Activated CD8-positive, alpha-beta memory T cell treated with anti-CD3 and anti-CD28 coated beads, Interleukin-2, amount 50 U/mL, for 48 hours (primary cell): ENCODE results near the gene ZNF669.
A peak's percentile ranks its signal among the peaks of the same experiment; 100 is the strongest.

Source experiments
- DNase-seq: peaks from one replicate; pipeline ENCODE4 v3.0.0-alpha.2; 2020

Gene ZNF669

DNA sequence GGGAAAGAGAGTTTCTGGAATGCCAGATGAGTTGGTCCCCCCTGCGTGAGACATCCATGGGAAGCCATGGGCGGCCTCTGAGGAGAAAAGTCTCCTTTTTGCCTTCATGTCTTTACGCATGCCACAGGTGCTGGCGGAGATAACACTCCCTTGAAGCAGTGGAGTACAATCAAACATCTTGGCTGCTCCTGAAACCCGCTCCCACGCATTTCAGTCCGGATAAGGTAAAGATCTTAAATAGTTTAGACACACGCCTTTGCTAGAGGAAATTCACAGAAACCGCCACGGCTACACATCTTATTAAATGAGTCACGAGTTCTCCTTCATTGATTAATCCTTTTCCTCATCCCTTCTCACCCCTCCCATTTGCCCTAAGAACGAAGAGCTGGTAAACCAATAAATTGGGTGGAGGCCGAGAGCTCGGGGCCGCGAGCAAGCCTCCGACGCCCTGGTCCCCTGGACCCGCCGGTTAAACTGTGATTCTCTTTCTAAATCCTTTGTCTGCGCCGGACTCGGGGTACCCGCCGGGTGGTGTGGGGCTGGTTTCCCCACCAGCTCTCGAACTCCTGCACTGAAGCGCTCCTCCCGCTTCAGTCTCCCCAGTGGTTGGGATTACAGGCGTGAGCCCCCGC lies 6.6 kb upstream of the ZNF669 start:
- DNase-seq = peak; percentile 59

- peak; percentile 38 for DNase-seq
These were observed 3.5 kb upstream of the ZNF669 start for GRCh38 chr1:247107694-247108093.

DNA sequence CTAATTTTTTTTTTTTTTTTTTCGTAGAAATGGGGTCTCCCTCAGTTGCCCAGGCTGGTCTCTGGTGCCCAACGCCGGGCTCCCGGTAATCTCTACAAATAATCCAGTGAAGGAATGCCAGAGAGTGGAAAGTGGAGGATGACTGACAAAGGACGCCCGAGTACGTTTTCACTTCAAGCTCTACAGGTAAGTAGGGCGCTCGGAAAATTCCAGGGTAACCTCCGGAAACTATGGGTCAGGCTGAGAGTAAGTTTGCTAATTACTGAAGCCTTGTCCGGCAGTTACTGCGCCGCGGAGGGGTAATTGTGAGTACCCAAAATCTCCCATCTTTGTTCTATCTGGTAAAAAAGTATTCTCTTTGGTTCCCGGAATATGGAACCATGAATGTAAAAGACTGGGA lies 1.8 kb upstream of the ZNF669 start:
- no peak for DNase-seq

DNA sequence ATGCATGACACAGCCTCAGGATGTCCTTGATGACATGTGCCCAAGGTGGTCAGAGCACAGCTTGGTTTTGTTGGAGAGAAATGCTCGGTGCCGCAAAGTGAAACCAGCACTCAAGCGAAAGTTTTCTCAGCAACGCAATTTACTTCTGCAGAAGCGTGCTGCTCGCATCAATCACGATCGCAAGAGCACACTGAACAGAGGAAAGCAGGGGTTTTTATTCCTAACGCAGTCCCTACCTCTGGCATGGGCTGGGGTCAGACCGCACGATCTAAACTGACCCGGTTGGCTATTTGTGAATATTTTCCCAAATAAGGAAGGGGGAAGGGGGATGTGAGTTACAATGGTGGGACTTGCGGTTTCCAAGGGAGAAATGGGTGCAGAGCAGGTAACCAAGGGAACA lies 809 bp upstream of the ZNF669 start:
- no peak for DNase-seq

GRCh38 chr1:247102381-247102780 lies 1.8 kb downstream of the ZNF669 start:
- DNase-seq = no peak

- no peak for DNase-seq
These were observed 3.4 kb downstream of the ZNF669 start for GRCh38 chr1:247100676-247101279.

DNA sequence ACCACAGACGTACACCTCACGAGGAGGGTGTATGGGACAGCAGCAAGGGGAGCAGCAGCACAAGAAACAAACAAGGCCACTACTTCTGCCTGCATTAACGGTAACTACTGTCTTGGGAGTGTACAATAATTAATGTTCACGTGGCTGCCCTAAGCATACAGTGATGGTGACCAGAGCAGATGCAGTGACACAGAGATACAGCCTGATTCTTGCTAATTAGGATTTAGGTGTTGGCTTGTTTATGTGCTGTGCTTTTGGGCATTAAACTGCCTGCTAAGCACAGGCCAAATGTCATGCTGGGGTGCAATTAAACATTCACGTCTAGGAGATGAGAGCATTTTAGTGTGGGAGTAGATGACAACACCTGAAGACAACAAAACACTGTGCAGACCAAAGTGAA lies 7.2 kb downstream of the ZNF669 start:
- DNase-seq = no peak

GRCh38 chr1:247096544-247096943 lies 7.6 kb downstream of the ZNF669 start:
- DNase-seq = no peak

GRCh38 chr1:247096112-247096511 lies 8.0 kb downstream of the ZNF669 start:
- DNase-seq = no peak

GRCh38 chr1:247090455-247090854 lies 13.7 kb downstream of the ZNF669 start:
- DNase-seq = no peak

- no peak for DNase-seq
These were observed 14.4 kb downstream of the ZNF669 start for GRCh38 chr1:247089616-247090375.

- DNase-seq = no peak
These were observed 15.2 kb downstream of the ZNF669 start for GRCh38 chr1:247088967-247089366.

GRCh38 chr1:247087256-247087655 lies 16.9 kb downstream of the ZNF669 start:
- DNase-seq = no peak

GRCh38 chr1:247085310-247085709 lies 18.8 kb downstream of the ZNF669 start:
- no peak for DNase-seq

GRCh38 chr1:247084771-247085170 lies 19.4 kb downstream of the ZNF669 start:
- no peak for DNase-seq

DNA sequence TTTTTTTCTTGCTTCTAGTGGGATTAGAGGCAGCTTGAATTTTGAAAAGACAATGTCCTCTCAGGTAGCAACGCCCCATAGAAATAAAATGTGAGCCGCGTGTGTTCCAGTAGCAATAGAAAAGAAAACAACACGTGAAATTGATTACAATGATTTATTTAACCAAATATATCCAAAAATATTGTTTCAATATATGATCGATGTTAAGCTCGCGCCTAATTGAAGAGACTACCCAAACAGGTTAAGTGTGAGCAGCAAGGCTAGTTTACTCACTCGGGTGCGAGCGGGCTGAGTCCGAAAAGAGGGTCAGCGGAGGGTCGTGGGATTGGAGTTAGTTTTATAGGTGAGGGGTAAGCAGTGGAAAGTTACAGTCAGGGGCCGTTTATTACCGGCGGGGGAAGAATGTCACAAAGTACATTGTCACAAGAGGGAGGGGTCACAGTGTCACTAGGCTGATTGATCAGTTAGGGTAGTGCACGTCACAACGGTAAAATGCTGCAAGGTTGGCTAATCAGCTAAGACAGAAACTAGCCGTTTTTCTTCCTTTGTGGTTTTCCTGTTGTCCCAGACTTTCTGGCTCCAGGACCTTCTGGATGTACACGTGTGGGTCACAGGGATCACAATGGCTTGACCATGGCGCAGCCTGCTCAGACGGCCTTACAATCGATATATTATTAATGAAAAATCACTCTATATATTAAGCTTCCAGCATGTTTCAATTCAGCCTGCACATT lies 24.8 kb downstream of the ZNF669 start:
- no peak for DNase-seq

DNA sequence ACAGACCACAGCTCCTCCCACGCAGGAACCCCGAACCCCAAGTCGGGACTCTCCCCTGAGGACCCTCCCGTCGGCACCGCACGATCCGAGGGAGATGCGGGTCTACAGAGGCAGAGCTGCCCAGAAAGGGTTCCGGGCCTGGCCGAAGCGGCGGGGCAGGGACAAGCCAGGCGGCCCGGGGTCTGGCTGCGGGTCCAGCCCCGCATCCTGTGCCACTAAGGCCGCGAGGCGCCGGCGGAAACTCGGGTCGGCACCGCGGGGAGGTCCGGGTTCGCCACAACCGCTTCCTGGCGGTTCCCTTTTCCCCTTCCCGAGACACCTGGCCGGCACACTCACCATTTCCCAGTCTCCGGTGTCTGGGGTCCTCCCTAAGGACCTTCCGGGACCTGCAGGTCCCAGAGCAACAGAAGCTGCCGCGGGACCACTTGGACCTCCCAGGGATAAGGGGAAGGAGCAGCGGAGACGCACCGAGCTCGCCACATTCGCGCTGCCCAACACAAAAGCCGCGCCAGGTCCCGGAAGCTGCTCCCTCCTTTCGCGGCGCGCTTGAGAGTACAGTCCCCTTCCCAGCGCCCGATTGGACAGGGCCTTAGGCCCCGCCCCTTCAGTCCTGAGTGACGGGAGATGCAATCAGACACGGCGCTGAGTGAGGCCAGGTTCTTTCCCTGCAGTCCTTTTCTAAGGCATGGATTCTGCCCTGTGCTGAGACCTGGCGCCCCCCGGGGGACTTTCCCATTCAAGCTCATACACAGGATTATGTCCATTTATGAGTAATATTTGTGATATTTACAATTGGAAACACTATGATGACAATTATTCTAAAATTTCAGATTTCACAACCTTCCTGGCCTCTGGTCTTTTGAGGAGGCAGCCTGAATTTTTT lies 25.7 kb downstream of the ZNF669 start, which contains the start of gene ZNF670:
Gene ZNF670, minus strand, starts transcription at position 554 of the 883 bp plus-strand sequence. Its CDS starts 215 bp downstream, at position 339.
- peak; percentile 93 for DNase-seq

- no peak for DNase-seq
These were observed 26.3 kb downstream of the ZNF669 start for GRCh38 chr1:247077876-247078257.

- no peak for DNase-seq
These were observed 26.9 kb downstream of the ZNF669 start for GRCh38 chr1:247077213-247077612.

DNA sequence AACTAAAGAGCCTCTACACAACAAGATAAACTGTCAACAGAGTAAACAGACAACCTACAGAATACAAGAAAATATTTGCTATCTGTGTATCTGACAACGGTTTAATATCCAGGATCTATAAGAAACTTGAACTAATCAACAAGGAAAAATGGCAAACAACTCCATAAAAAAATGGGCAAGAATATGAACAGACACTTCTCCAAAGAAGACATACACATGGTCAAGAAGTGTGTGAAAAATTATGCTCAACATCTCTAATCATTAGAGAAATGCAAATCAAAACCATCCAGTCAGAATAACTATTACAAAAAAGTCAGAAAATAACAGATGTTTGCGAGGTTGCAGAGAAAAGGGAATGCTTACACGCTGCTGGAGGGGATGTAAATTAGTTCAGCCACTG lies 33.5 kb downstream of the ZNF669 start:
- no peak for DNase-seq

- no peak for DNase-seq
These were observed 39.9 kb downstream of the ZNF669 start for GRCh38 chr1:247064304-247064703.

DNA sequence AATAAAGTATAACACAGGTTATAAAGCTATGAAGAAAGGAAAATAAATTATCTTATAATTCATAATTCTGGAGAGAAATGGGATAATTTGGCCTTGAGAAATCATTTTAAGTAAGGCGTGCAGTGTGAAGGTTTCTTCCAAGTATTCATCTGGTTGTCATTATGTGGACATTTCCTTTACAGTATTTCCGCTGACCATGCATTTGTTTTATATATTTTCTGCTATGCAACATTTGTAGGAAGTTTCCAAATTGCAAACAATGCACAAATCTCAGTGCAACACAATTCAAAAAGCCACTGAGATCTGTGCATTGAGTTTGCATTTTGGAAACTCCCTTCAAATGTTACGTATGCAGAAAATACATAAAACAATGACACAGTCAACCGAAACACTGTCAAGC lies 43.4 kb downstream of the ZNF669 start:
- no peak for DNase-seq
